ENCODE results near the gene CPN2. TPM values are rescaled to one million over a fixed set of nuclear protein-coding genes. Genes with fewer than 3 reads are reported as not detected.

CPN2 gene
- total RNA-seq, 1 experiment from 2014 or later, result 0.09 TPM

GRCh38 chr3:194364314-194364651 lies 13.2 kb upstream of the CPN2 start (continued):
- TF ChIP-seq ZNF425 (CRISPR knock-in tag; conservative IDR thresholded peaks at IDR 0.05), result no peak
- no peak for TF ChIP-seq PREB (CRISPR knock-in tag; IDR thresholded peaks at IDR 0.05; ENCODE audit: borderline replicate concordance)
- TF ChIP-seq GTF2I (CRISPR knock-in tag; conservative IDR thresholded peaks at IDR 0.05), result no peak
- no peak for TF ChIP-seq ZNF121 (CRISPR knock-in tag; IDR thresholded peaks at IDR 0.05)
- TF ChIP-seq CREB1 (CRISPR knock-in tag; IDR thresholded peaks at IDR 0.05), result no peak
- no peak for TF ChIP-seq GRHL2 (CRISPR knock-in tag; IDR thresholded peaks at IDR 0.05; ENCODE audit: insufficient replicate concordance, severe bottlenecking)
- no peak for TF ChIP-seq NFYB (CRISPR knock-in tag; conservative IDR thresholded peaks at IDR 0.05; ENCODE audit: low read depth)
- no peak for TF ChIP-seq GABPB1 (CRISPR knock-in tag; IDR thresholded peaks at IDR 0.05)
- no peak for TF ChIP-seq ZNF532 (CRISPR knock-in tag; IDR thresholded peaks at IDR 0.05; ENCODE audit: borderline replicate concordance)
- TF ChIP-seq ZNF416 (CRISPR knock-in tag; IDR thresholded peaks at IDR 0.05), result no peak

- no peak for DNase-seq (ENCODE audit: low spot score)
- H3K4me1 Mint-ChIP-seq, result peaks cover 5% of the 10 kb centered on the region
- CTCF ChIA-PET, result interaction anchor here (1.3 to 1.6 kb wide), 2 partner anchors 17 to 20 kb away, joined by 4 to 9 read pairs; no protein-coding TSS in a partner anchor
These were observed 9.4 kb upstream of the CPN2 start for GRCh38 chr3:194360568-194360967.

GRCh38 chr3:194357681-194358080 lies 6.6 kb upstream of the CPN2 start:
- POLR2A ChIA-PET, result no interaction called here
- DNase-seq (ENCODE audit: low spot score), result no peak
- Mint-ChIP-seq H3K36me3 (no peaks in the 10 kb centered on the region), H3K4me3 (no peak overlapping the region), H3K9me3 (peaks cover 8% of the 10 kb centered on the region), H3K27me3 (ENCODE audit: low read depth) (peaks cover 7% of the 10 kb centered on the region; the same call in 1 of the 2 replicates), H3K4me1 (peaks cover 5% of the 10 kb centered on the region), H3K27ac (no peak overlapping the region)
- TF ChIP-seq NR3C1 (CRISPR knock-in tag; conservative IDR thresholded peaks at IDR 0.05; ENCODE audit: low read depth) (no peak), ARID4B (CRISPR knock-in tag; IDR thresholded peaks at IDR 0.05; ENCODE audit: borderline replicate concordance) (no peak), USF1 (CRISPR knock-in tag; IDR thresholded peaks at IDR 0.05) (no peak), ZNF317 (CRISPR knock-in tag; IDR thresholded peaks at IDR 0.05; ENCODE audit: borderline replicate concordance, low read depth) (no peak)
- ATAC-seq, result no peak
- CTCF ChIA-PET, result interaction anchor here (0.9 kb wide), 2 partner anchors 14 to 41 kb away, joined by 3 to 4 read pairs; no protein-coding TSS in a partner anchor

More at GRCh38 chr3:194360568-194360967, 9.4 kb upstream of the CPN2 start:
- TF ChIP-seq IRF1 (CRISPR knock-in tag; IDR thresholded peaks at IDR 0.05) (no peak), GRHL2 (CRISPR knock-in tag; IDR thresholded peaks at IDR 0.05; ENCODE audit: insufficient replicate concordance, severe bottlenecking) (no peak), MXD4 (CRISPR knock-in tag; IDR thresholded peaks at IDR 0.05; ENCODE audit: borderline replicate concordance) (no peak), GTF2I (CRISPR knock-in tag; conservative IDR thresholded peaks at IDR 0.05) (no peak)
- POLR2A ChIA-PET, result no interaction called here
- Mint-ChIP-seq H3K36me3 (no peaks in the 10 kb centered on the region), H3K4me3 (no peak overlapping the region), H3K9me3 (peaks cover 8% of the 10 kb centered on the region), H3K27ac (no peak overlapping the region), H3K27me3 (ENCODE audit: low read depth) (peaks cover 7% of the 10 kb centered on the region; the same call in 1 of the 2 replicates)
- no peak for ATAC-seq

Measured in WTC11 (cell line).